ENCODE data around the gene RET.

Gene RET

DNA sequence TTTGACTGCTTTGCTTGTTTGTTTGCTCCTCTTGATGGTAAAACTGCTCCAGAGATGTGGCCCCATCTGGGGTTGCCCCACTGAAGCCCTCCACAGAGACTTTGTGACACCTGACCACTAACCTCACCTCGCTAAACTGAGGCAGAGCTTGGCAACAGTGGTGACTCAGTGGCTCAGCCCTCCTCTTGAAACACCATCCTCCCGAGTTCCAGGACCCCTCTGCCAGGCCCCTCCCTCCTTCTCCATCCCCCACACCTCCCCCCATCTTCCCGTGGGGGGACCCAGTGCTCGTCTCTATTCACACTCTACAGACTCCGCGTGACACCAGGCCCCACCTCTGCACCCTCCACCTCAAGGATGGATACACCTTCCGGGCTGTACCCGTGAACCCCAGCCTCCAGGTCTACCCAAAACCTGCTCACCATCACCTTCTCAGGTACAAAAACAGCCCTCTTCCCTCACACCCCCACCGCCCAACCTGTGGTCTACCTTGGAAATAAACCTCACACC, 19.0 kb upstream of the RET start:
- no peak overlapping the region for H3K4me3 ChIP-seq (ENCODE audit: low read depth, low read length)
- TF ChIP-seq, protein P1, sequence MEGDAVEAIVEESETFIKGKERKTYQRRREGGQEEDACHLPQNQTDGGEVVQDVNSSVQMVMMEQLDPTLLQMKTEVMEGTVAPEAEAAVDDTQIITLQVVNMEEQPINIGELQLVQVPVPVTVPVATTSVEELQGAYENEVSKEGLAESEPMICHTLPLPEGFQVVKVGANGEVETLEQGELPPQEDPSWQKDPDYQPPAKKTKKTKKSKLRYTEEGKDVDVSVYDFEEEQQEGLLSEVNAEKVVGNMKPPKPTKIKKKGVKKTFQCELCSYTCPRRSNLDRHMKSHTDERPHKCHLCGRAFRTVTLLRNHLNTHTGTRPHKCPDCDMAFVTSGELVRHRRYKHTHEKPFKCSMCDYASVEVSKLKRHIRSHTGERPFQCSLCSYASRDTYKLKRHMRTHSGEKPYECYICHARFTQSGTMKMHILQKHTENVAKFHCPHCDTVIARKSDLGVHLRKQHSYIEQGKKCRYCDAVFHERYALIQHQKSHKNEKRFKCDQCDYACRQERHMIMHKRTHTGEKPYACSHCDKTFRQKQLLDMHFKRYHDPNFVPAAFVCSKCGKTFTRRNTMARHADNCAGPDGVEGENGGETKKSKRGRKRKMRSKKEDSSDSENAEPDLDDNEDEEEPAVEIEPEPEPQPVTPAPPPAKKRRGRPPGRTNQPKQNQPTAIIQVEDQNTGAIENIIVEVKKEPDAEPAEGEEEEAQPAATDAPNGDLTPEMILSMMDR (IDR thresholded peaks at IDR 0.05; ENCODE audit: borderline replicate concordance, insufficient read depth, low read depth, low read length), result no peak

DNA sequence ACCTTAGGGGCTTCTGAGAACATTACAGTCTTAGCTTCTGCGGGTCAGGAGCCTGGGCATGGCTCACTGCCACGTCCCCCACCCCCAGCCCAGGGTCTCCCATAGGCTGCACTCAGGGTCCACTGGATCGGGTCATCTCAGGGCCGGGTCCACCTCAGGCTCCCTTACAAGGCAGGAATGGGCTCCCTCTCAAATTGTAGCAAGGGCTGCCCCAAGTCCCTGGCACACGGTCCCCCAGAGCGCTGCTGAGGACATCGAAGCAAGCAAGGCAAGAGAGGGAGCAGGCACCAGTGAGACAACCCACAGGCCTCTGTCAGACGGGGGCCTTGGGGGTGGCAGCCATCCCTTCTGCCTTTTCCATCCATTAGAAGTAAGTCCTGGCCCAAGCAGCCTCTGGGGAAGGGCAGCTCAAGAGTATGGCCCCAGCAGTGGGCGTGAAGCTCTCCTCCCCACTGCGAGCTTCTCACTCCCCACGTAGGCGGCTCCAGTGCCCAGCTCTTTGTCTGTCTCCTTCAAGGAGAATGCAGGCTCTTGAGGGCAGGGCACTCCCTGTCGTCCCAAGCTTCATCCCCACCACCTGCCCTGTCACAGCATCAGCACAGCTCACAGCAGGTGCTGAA, 18.0 kb upstream of the RET start:
- H3K4me3 ChIP-seq (ENCODE audit: low read depth, low read length), result no peak overlapping the region
- TF ChIP-seq, protein P1 (IDR thresholded peaks at IDR 0.05; ENCODE audit: borderline replicate concordance, insufficient read depth, low read depth, low read length), result no peak

DNA sequence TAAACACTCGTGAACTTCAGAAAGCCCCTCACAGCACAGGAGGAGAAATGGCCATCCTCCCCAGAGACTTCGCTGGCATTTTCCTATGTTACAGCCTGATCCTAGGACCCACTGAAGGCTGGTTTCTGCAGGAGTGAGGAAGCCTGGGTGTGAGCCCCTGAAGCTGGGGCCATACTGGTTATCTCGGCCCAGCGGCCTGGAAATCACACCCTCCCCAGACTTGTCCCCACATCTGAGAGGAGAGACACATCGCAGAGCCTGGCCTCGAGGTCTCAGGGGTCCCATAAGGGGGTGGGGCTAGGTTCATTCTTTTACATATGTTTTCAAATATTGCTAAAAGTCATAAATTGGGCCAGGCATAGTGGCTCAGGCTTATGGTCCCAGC, 17.5 kb upstream of the RET start:
- H3K4me3 ChIP-seq (ENCODE audit: low read depth, low read length), result no peak overlapping the region
- TF ChIP-seq, protein P1 (IDR thresholded peaks at IDR 0.05; ENCODE audit: borderline replicate concordance, insufficient read depth, low read depth, low read length), result no peak

DNA sequence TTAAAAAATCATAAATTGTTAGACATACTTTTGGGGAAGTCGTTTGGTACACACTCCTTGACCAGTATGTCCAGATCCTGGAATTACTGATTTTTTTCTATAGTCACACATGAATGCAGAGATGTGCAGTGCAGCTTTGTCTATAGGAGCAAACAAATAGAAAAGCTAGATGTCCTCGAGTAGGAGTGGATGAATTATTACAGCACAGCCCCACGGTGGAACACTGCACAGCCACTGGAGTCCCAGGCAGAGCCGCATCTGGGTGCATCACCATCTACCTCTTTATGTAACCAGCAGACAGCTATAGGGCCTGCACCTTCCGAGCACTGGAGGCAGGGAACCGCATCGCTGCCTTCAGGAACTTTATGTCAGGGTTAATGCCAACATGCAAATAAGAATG, 17.0 kb upstream of the RET start:
- TF ChIP-seq, protein P1 (IDR thresholded peaks at IDR 0.05; ENCODE audit: borderline replicate concordance, insufficient read depth, low read depth, low read length), result no peak
- H3K4me3 ChIP-seq (ENCODE audit: low read depth, low read length), result no peak overlapping the region

DNA sequence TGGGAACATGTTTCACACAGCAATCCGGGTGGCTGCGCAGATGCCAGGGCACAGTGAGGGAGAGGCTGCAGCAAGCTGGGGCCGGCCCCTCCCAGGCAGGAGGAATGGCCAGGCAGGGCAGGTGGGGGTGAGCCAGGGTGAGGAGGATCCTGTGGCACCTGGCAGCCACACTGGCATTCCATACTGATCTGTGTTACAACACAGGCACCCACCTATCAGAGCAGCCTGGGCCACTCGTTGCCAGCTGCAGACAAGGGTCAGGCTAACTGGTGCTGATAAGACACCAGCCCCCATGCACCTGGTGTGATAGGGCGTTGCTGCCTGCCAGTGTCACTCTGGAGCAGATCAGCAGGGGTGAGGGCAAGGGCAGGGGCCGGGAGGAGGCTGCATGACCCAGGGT, 16.6 kb upstream of the RET start:
- TF ChIP-seq, protein P1 (IDR thresholded peaks at IDR 0.05; ENCODE audit: borderline replicate concordance, insufficient read depth, low read depth, low read length), result no peak
- H3K4me3 ChIP-seq (ENCODE audit: low read depth, low read length), result no peak overlapping the region

DNA sequence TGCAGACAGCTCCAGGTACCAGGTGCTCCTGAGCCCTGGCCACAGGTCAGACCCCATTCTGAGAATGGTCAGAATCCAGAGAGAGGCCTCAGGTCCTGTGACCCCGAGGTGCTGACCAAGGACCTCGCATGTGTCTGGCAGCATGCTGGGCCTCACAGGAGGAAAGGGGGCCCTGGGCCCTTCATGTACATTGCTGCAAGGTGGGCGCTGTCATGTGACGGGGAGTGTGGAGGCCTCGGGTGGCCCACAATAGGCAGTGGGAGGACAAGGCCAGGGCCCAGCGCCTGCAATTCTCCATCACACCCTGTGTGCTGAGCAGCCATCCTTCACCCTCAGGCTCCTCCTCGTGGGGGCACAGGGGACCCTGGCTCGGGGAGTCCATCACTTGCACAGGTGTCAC, 15.5 kb upstream of the RET start:
- TF ChIP-seq, protein P1 (IDR thresholded peaks at IDR 0.05; ENCODE audit: borderline replicate concordance, insufficient read depth, low read depth, low read length), result no peak
- H3K4me3 ChIP-seq (ENCODE audit: low read depth, low read length), result no peak overlapping the region

DNA sequence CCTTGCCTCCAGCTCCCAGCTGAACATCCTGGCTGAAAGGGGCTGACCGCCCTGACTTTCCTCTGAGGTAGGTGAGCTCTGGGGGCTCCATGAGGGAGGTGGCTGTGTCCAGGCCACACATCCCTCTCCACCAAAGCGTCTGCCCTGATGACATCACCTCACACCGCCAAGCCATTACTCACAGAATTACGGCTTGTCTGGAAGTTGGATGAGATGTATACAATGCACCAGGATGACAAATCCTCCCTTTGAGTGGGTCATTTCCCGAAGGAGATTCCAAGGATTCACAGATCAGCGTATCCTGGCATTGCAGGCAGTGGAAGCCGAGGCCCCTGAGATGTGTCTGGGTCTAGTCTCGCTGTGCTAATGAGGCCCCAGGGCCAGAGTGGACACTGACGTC, 15.1 kb upstream of the RET start:
- H3K4me3 ChIP-seq (ENCODE audit: low read depth, low read length), result no peak overlapping the region
- TF ChIP-seq, protein P1 (IDR thresholded peaks at IDR 0.05; ENCODE audit: borderline replicate concordance, insufficient read depth, low read depth, low read length), result no peak

All from GM12875 (cell line).